ENCODE data around the gene ARMH3.
A peak's percentile ranks its signal among the peaks of the same experiment; 100 is the strongest.

DNA sequence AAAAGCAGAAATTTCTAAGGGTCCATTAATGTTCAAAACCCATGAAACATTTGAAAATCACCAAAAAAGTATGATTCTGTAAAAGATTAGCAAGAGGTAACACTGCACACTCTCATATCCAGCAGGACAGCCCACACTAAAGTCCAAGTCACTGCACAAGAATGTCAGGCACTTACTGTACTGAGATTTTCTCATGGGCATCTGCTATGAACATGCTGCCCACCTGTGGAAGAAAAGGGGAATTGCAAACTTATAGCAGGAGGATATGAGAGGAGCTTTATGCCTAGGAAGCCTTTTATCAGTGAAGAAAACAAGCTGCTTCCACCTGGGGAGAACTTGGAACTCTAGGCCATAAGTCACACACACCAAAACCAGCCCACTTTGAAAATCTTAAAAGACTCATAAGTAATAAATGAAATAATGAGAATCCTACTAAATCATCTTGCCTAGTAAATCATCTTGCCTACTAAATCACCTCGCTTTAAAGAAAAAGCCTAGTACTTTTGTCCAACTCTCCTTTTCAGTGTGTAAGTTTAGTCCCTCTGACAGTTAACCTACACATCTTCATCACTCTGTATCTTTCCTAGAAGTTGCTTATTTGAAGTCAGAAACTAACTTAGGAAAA, 46.1 kb downstream of the ARMH3 start:
- TF ChIP-seq POLR2AphosphoS5 (IDR thresholded peaks at IDR 0.05; ENCODE audit: low read depth) (no peak), EZH2 (IDR thresholded peaks at IDR 0.05; ENCODE audit: low read depth, unreplicated experiment) (no peak), EZH2phosphoT487 (IDR thresholded peaks at IDR 0.05; ENCODE audit: unreplicated experiment) (no peak), CREB1 (CRISPR knock-in tag; IDR thresholded peaks at IDR 0.05; ENCODE audit: low read depth) (no peak)
- TF ChIP-seq, protein P1, sequence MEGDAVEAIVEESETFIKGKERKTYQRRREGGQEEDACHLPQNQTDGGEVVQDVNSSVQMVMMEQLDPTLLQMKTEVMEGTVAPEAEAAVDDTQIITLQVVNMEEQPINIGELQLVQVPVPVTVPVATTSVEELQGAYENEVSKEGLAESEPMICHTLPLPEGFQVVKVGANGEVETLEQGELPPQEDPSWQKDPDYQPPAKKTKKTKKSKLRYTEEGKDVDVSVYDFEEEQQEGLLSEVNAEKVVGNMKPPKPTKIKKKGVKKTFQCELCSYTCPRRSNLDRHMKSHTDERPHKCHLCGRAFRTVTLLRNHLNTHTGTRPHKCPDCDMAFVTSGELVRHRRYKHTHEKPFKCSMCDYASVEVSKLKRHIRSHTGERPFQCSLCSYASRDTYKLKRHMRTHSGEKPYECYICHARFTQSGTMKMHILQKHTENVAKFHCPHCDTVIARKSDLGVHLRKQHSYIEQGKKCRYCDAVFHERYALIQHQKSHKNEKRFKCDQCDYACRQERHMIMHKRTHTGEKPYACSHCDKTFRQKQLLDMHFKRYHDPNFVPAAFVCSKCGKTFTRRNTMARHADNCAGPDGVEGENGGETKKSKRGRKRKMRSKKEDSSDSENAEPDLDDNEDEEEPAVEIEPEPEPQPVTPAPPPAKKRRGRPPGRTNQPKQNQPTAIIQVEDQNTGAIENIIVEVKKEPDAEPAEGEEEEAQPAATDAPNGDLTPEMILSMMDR (conservative IDR thresholded peaks at IDR 0.05; ENCODE audit: low read depth in 2 of 2): peak; percentile 98 to 99
